NCI-H1694 (cell line): ENCODE results near the gene MYO9A.

Source experiments
- DNase-seq: peaks from one replicate; lab custom pipeline; 2025; lab: John Stamatoyannopoulos, UW

Gene MYO9A, protein sequence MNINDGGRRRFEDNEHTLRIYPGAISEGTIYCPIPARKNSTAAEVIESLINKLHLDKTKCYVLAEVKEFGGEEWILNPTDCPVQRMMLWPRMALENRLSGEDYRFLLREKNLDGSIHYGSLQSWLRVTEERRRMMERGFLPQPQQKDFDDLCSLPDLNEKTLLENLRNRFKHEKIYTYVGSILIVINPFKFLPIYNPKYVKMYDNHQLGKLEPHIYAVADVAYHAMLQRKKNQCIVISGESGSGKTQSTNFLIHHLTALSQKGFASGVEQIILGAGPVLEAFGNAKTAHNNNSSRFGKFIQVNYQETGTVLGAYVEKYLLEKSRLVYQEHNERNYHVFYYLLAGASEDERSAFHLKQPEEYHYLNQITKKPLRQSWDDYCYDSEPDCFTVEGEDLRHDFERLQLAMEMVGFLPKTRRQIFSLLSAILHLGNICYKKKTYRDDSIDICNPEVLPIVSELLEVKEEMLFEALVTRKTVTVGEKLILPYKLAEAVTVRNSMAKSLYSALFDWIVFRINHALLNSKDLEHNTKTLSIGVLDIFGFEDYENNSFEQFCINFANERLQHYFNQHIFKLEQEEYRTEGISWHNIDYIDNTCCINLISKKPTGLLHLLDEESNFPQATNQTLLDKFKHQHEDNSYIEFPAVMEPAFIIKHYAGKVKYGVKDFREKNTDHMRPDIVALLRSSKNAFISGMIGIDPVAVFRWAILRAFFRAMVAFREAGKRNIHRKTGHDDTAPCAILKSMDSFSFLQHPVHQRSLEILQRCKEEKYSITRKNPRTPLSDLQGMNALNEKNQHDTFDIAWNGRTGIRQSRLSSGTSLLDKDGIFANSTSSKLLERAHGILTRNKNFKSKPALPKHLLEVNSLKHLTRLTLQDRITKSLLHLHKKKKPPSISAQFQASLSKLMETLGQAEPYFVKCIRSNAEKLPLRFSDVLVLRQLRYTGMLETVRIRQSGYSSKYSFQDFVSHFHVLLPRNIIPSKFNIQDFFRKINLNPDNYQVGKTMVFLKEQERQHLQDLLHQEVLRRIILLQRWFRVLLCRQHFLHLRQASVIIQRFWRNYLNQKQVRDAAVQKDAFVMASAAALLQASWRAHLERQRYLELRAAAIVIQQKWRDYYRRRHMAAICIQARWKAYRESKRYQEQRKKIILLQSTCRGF (N-terminal part only)

GRCh38 chr15:72118017-72118978 is at the start of gene MYO9A, which contains the start of gene SENP8:
TSS of gene MYO9A (minus strand) at chr15:72118150. CDS start at chr15:72046563, 71,587 bp downstream.
TSS of gene SENP8 (plus strand) at chr15:72118403. CDS start at chr15:72139624, 21,221 bp downstream.
- peak; percentile 96 for DNase-seq

- DNase-seq = no peak
These were observed 49.5 kb upstream of the MYO9A start for GRCh38 chr15:72167445-72167844.

- DNase-seq = no peak
These were observed 48.9 kb upstream of the MYO9A start for GRCh38 chr15:72166716-72167417.

- no peak for DNase-seq
These were observed 45.8 kb upstream of the MYO9A start for GRCh38 chr15:72163719-72164118.

DNA sequence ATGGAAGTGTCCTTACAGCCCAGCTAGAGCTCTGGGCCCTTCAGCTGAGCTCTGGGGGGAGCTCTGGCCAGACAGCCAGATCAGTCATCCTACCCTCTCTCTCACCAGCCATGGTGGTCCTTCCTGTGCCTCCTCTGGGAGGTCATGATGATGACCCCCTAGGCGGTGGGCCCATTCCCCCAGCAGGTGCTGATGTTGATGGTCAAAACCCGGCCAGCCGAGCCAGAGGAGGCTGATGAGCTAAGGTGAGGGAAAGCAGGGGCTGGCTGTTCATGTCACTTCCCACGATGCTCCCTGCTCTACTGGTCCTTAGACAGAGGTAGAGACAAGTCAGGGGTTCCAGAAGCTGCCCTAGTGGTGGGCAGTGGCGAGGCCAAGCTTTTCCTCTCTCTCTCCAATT is 44.6 kb upstream of the MYO9A start:
- no peak for DNase-seq

GRCh38 chr15:72161361-72162132 is 43.6 kb upstream of the MYO9A start:
- no peak for DNase-seq

GRCh38 chr15:72160696-72161245 is 42.8 kb upstream of the MYO9A start:
- no peak for DNase-seq

DNA sequence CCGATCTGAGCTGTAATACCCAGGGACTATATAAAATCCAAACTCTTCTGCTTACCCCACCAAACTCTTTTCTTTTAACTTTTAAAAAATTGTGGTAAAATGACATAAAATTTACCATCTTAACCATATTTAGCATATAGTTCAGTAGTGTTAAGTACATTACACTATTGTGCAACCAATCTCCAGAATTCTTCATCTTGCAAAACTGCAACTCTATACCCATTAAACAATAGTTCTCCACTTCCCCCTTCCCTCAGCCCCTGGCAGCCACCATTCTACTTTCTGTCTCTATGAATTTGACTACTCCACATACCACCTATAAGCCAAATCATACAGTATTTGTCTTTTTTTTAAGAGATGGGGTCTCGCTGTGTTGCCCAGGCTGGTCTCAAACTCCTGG is 39.0 kb upstream of the MYO9A start:
- no peak for DNase-seq

GRCh38 chr15:72155635-72156616 is 38.0 kb upstream of the MYO9A start:
- DNase-seq = peak; percentile 64

DNA sequence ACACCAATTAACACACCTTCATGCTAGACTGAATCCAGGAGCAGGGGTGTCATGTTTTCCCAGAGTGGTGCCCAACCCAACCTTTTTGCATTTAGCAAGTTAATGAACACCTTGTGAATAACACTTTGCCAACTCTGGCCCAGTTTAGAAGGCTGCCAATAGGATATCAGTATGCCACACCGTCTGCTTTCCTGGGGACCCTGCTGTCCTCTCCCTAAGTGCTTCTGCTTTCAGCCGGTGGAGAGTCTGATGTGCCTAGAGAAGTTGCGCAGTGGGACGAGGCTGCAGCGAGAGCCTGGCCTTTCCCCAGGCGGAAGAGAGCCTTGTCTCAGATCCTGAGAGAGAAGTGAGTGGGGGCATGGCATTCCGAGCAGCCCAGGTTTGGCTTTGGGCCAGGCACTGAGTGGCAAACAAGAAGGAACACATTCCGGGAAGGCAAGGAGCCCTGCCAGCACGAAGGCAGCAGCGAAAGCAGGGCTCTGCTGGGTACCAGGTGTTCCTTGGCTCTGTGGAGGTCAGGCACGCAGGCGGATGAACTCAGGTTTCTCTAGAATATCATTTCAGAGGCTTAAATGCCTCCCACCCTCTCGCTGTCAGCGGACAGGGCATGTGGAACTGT is 37.2 kb upstream of the MYO9A start:
- peak; percentile 24 for DNase-seq

DNA sequence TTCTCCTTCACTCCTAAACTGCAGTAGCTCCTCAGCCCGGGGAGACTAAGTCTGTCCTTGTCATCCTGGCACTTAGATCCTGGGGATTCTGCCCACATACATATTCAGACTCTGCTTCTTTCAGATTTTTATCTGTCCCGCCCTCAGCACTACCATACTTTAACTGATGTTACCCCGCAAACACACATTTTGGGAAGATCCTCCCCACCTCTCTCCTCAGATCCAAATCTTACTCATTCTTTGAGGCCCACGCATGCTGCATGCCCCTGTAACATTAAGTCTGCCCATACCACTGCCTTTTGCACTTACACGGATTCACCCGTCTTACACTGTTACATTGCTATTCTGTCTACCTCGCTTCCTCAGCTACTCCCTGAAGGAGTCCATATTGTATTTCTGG is 36.4 kb upstream of the MYO9A start:
- DNase-seq = no peak

- DNase-seq = no peak
These were observed 35.5 kb upstream of the MYO9A start for GRCh38 chr15:72153269-72154000.

GRCh38 chr15:72147418-72147817 is 29.5 kb upstream of the MYO9A start:
- DNase-seq = no peak

DNA sequence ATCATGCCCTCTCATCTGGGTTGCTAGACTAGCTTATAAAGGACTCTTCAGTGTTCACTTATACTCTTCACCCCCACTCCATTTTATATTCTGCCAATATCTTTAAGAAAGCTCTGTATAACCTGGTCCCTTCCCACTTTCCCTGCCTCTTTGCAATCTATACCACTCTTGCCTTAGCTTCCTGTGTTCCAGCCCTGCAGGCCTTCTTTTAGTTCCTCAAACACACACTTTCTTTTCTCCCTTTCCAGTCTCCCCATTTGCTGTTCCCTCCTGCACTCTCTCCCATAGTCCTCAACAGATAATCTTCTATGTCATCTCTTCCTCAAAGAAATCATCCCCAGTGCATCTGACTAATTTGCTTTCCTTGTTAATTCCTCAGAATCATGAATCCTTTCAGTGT is 29.0 kb upstream of the MYO9A start:
- DNase-seq = no peak

DNA sequence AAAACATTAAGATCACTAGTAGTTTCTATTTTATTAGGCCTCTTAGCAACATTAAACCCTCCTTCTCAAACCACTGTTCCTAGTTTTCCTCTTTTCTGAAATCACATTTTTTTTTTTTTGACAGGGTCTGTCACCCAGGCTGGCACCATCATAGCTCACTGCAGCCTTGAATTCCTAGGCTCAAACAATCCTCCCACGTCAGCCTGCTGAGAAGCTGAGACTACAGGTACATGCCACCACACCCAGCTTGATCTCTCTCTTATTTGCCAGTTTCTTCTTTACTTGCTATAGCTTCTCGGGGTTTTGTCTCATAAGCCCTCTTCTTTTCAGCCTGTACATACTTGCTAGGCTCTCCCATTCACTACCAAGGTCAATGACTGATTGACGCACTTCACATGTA is 28.3 kb upstream of the MYO9A start:
- DNase-seq = no peak

- no peak for DNase-seq
These were observed 23.5 kb upstream of the MYO9A start for GRCh38 chr15:72141171-72142084.
